Measurements from ENCODE around the gene PDLIM7.
A peak's percentile ranks its signal among the peaks of the same experiment; 100 is the strongest.

The PDLIM7 gene

GRCh38 chr5:177503351-177504085, 6.1 kb upstream of the PDLIM7 start:
- no peak for TF ChIP-seq NFIC (IDR thresholded peaks at IDR 0.05)
- TF ChIP-seq REST (IDR thresholded peaks at IDR 0.05; ENCODE audit: low read depth), result no peak
- TF ChIP-seq RAD21 (IDR thresholded peaks at IDR 0.05; ENCODE audit: low read depth), result no peak
- TF ChIP-seq EGR1 (IDR thresholded peaks at IDR 0.05), result no peak
- no peak for TF ChIP-seq TAF1 (IDR thresholded peaks at IDR 0.05; ENCODE audit: low read depth)
- TF ChIP-seq EP300 (IDR thresholded peaks at IDR 0.05; ENCODE audit: borderline replicate concordance), result no peak
- TF ChIP-seq ZBTB7A (IDR thresholded peaks at IDR 0.05; ENCODE audit: low read depth), result no peak

DNA sequence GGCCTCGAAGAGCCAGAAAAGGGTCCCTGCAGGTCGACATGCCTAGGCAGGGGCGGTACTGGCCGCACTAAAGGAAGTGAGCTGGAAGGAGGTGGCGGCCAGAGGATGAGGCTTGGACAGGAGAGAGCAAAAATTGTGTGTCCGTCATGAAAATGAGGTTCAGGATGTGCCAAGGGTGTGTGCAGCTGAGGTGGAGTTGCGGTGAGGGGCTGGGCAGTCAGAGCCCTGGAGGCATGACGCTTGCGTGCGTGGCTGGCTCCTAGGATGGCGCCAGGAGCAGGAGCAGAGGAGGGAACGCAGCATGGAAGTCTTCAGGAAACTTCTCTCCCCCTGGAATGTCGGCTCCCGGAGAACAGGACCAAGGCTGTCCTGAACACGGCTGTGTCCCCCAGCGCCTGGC, 5.5 kb upstream of the PDLIM7 start:
- TF ChIP-seq EP300 (IDR thresholded peaks at IDR 0.05; ENCODE audit: borderline replicate concordance) (no peak), CREB1 (IDR thresholded peaks at IDR 0.05; ENCODE audit: low read depth) (no peak), RAD21 (IDR thresholded peaks at IDR 0.05; ENCODE audit: low read depth) (no peak), NFIC (IDR thresholded peaks at IDR 0.05) (no peak), YY1 (IDR thresholded peaks at IDR 0.05; ENCODE audit: low read depth) (no peak), USF1 (IDR thresholded peaks at IDR 0.05) (no peak), REST (IDR thresholded peaks at IDR 0.05; ENCODE audit: low read depth) (no peak), TEAD4 (IDR thresholded peaks at IDR 0.05) (no peak), ZBTB7A (IDR thresholded peaks at IDR 0.05; ENCODE audit: low read depth) (no peak), TCF12 (IDR thresholded peaks at IDR 0.05; ENCODE audit: low read depth) (no peak), EGR1 (IDR thresholded peaks at IDR 0.05) (no peak), FOXM1 (IDR thresholded peaks at IDR 0.05; ENCODE audit: borderline replicate concordance, low read depth) (no peak), CEBPB (IDR thresholded peaks at IDR 0.05) (no peak), TAF1 (IDR thresholded peaks at IDR 0.05; ENCODE audit: low read depth) (no peak)
- TF ChIP-seq, protein P1, sequence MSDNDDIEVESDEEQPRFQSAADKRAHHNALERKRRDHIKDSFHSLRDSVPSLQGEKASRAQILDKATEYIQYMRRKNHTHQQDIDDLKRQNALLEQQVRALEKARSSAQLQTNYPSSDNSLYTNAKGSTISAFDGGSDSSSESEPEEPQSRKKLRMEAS (IDR thresholded peaks at IDR 0.05), result no peak

DNA sequence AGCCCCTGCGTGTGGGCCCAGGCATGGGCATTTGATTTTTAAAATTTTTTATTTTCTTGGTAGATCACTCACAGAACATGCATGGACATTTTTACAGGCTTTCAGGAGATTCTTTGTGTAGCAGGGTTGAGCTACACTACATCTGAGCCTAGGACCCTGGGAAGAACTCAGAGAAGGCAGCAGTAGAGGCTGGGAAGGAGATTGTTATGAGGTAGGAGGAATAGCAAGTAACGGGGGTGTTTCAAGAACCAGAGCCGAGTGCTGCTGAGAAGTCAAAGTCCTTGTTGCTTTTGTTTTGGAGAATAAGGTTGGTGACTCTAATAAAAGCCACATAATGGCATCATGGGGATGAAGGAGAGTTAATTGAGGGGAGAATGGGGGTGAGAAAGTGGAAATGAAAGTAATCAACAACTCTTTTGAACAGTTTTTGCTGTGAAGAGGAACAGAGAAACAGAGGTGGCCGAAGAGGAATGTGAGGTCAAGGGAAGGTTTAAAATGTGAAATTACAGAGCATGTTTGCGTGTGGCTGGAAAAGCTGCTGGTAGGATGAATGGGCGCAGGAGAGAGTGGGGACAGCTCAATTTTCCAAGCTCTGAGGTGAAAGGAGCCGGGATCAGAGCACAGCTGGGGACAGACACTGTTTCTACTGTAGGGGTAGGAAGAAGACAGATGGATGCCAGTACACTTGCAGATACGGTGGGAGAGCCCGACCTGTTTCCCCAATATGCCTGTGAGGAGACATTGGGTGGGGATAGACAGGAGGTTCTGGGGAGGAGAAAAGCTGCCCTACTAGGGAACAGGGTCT, 4.7 kb upstream of the PDLIM7 start:
- TF ChIP-seq CREB1 (IDR thresholded peaks at IDR 0.05; ENCODE audit: low read depth), result no peak
- TF ChIP-seq ZBTB7A (IDR thresholded peaks at IDR 0.05; ENCODE audit: low read depth), result no peak
- no peak for TF ChIP-seq EP300 (IDR thresholded peaks at IDR 0.05; ENCODE audit: borderline replicate concordance)
- TF ChIP-seq USF1 (IDR thresholded peaks at IDR 0.05), result no peak
- no peak for TF ChIP-seq YY1 (IDR thresholded peaks at IDR 0.05; ENCODE audit: low read depth)
- no peak for TF ChIP-seq EGR1 (IDR thresholded peaks at IDR 0.05)
- TF ChIP-seq NFIC (IDR thresholded peaks at IDR 0.05), result no peak
- TF ChIP-seq TEAD4 (IDR thresholded peaks at IDR 0.05), result no peak
- no peak for TF ChIP-seq TCF12 (IDR thresholded peaks at IDR 0.05; ENCODE audit: low read depth)

GRCh38 chr5:177500685-177501522, 3.5 kb upstream of the PDLIM7 start:
- TF ChIP-seq RAD21 (IDR thresholded peaks at IDR 0.05; ENCODE audit: low read depth) (peak; percentile 83), TCF12 (IDR thresholded peaks at IDR 0.05; ENCODE audit: low read depth) (no peak)

DNA sequence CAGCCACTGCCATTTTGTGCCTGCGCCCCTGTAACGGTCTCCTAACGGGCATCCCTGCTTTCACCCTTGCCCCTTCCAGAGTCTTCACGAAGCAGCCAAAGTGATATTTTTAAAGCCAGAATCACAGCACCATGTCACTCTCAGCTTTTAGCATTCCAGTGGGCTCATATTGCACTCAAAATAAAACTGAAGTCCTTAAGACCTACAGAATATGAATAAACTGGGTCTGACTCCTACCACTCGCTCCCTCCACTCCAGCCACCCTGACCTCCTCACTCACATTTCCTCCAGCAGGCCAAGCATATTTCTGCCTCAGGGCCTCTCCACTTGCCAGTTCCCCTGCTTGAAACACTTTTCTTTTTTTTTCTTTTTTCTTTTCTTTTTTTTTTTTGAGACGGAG, 2.4 kb upstream of the PDLIM7 start:
- TF ChIP-seq TEAD4 (IDR thresholded peaks at IDR 0.05) (no peak), TCF12 (IDR thresholded peaks at IDR 0.05; ENCODE audit: low read depth) (no peak), NFIC (IDR thresholded peaks at IDR 0.05) (no peak), FOXM1 (IDR thresholded peaks at IDR 0.05; ENCODE audit: borderline replicate concordance, low read depth) (no peak), CREB1 (IDR thresholded peaks at IDR 0.05; ENCODE audit: low read depth) (no peak), CEBPB (IDR thresholded peaks at IDR 0.05) (no peak), USF1 (IDR thresholded peaks at IDR 0.05) (no peak)
- TF ChIP-seq, protein P1 (IDR thresholded peaks at IDR 0.05), result no peak
